Activated naive CD4-positive, alpha-beta T cell treated with Interleukin-2 at 50 U/mL for 16 hours (primary cell): ENCODE measurements around the gene ZFYVE28.

Experiments used
- DNase-seq: peaks from one replicate; pipeline ENCODE4 v3.0.0-alpha.2; 2020

Gene ZFYVE28

GRCh38 chr4:2408976-2409375 lies 9.5 kb downstream of the ZFYVE28 start:
- DNase-seq: no peak

- DNase-seq: no peak
These were observed 10.0 kb downstream of the ZFYVE28 start for GRCh38 chr4:2408401-2408958.

GRCh38 chr4:2407991-2408342 lies 10.5 kb downstream of the ZFYVE28 start:
- no peak for DNase-seq

- DNase-seq: no peak
These were observed 11.5 kb downstream of the ZFYVE28 start for GRCh38 chr4:2406920-2407319.

GRCh38 chr4:2406406-2406805 lies 12.0 kb downstream of the ZFYVE28 start:
- DNase-seq: no peak

GRCh38 chr4:2402941-2403340 lies 15.5 kb downstream of the ZFYVE28 start:
- DNase-seq: no peak

GRCh38 chr4:2402048-2402842 lies 16.2 kb downstream of the ZFYVE28 start:
- DNase-seq: peak; percentile 14

- no peak for DNase-seq
These were observed 16.8 kb downstream of the ZFYVE28 start for GRCh38 chr4:2401610-2401983.

GRCh38 chr4:2400841-2401609 lies 17.4 kb downstream of the ZFYVE28 start:
- no peak for DNase-seq

GRCh38 chr4:2399631-2400190 lies 18.7 kb downstream of the ZFYVE28 start:
- no peak for DNase-seq

GRCh38 chr4:2399216-2399615 lies 19.2 kb downstream of the ZFYVE28 start:
- DNase-seq: no peak

- DNase-seq: no peak
These were observed 20.7 kb downstream of the ZFYVE28 start for GRCh38 chr4:2397596-2398379.

- no peak for DNase-seq
These were observed 21.6 kb downstream of the ZFYVE28 start for GRCh38 chr4:2396781-2397368.

- no peak for DNase-seq
These were observed 22.9 kb downstream of the ZFYVE28 start for GRCh38 chr4:2395584-2395983.

- no peak for DNase-seq
These were observed 23.4 kb downstream of the ZFYVE28 start for GRCh38 chr4:2395038-2395437.

GRCh38 chr4:2394528-2394927 lies 23.9 kb downstream of the ZFYVE28 start:
- no peak for DNase-seq

- DNase-seq: no peak
These were observed 24.8 kb downstream of the ZFYVE28 start for GRCh38 chr4:2393353-2394270.

GRCh38 chr4:2390784-2391421 lies 27.5 kb downstream of the ZFYVE28 start:
- DNase-seq: no peak

- no peak for DNase-seq
These were observed 28.3 kb downstream of the ZFYVE28 start for GRCh38 chr4:2390146-2390545.

- no peak for DNase-seq
These were observed 28.8 kb downstream of the ZFYVE28 start for GRCh38 chr4:2389691-2390090.
